ENCODE data around the gene EXD1.

DNA sequence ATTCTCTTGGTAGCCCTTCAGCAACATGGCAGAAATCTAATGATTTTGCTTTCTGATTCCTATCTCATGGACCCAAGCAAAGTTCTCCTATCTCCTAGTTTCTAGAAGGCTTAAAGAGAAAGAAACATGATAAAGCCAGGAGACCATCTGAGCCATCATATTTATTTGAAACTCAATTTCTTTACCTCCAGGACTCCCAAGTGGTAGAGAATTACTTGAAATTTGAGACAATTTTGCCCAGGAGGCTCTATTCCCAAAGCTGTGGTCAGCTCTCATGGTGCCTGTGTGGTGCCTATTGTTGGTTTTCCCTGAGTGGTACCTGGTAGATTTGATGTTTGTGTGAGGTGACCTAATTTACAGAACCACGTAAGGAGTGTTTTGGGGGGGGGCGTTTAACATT, 39.3 kb upstream of the EXD1 start:
- TF ChIP-seq NCOR1 (IDR thresholded peaks at IDR 0.05) (no peak), NFE2L1 (tag; IDR thresholded peaks at IDR 0.05; ENCODE audit: borderline replicate concordance, low read depth) (no peak), TAF1 (IDR thresholded peaks at IDR 0.05; ENCODE audit: control insufficient read depth, extremely low read depth, insufficient read depth, low read length, severe bottlenecking) (no peak), SRSF1 (IDR thresholded peaks at IDR 0.05; ENCODE audit: low read depth, low read length) (no peak)
- TF ChIP-seq, protein P1, sequence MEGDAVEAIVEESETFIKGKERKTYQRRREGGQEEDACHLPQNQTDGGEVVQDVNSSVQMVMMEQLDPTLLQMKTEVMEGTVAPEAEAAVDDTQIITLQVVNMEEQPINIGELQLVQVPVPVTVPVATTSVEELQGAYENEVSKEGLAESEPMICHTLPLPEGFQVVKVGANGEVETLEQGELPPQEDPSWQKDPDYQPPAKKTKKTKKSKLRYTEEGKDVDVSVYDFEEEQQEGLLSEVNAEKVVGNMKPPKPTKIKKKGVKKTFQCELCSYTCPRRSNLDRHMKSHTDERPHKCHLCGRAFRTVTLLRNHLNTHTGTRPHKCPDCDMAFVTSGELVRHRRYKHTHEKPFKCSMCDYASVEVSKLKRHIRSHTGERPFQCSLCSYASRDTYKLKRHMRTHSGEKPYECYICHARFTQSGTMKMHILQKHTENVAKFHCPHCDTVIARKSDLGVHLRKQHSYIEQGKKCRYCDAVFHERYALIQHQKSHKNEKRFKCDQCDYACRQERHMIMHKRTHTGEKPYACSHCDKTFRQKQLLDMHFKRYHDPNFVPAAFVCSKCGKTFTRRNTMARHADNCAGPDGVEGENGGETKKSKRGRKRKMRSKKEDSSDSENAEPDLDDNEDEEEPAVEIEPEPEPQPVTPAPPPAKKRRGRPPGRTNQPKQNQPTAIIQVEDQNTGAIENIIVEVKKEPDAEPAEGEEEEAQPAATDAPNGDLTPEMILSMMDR (IDR thresholded peaks at IDR 0.05 in 2 of 3, conservative IDR thresholded peaks at IDR 0.05 in 1 of 3; ENCODE audit: insufficient read depth in 2 of 3, low read depth in 1 of 3, low read length in 3 of 3), result no peak

Measured in K562 (cell line).